ENCODE data around the gene HOXA5. TPM values are rescaled to one million over a fixed set of nuclear protein-coding genes. Genes with fewer than 3 reads are reported as not detected.

Gene HOXA5
- total and polyA plus RNA-seq, 10 of the 15 experiments (the other 5 are each of a cell fraction or from before 2014, with no cell fraction given) = 0.05 to 0.13 TPM; not detected in 8

- FAIRE-seq (no peak), DNase-seq (ENCODE audit: low read depth, low spot score) (no peak), ATAC-seq (no peak)
- ChIA-PET RAD21 (ENCODE audit: unreplicated experiment) (no interaction called here), SMC1A (ENCODE audit: uncharacterized antibody, unreplicated experiment) (no interaction called here), POLR2A (no interaction called here), CTCF (interaction anchor here (0.9 to 1.5 kb wide), 2 partner anchors 384 to 869 kb away, joined by 3 read pairs; no protein-coding TSS in a partner anchor)
- H3K36me3 ChIP-seq (ENCODE audit: control insufficient read depth in 2 of 2, insufficient read depth in 2 of 2, low read length in 1 of 2) = no peaks in the 10 kb centered on the region
- 29% methylated on average over 60 of the region's 78 CpGs for WGBS (ENCODE audit: insufficient coverage, insufficient replicate concordance, low lambda C conversion rate, missing lambda C conversion rate)
- in situ Hi-C loops (cut with MboI) (no loop called here), intact Hi-C loops (cut with micrococcal nuclease; ENCODE audit: unreplicated experiment) (no loop called here)
- H3K9ac ChIP-seq (ENCODE audit: control insufficient read depth, insufficient read depth, low read length) = no peak overlapping the region
- BruUV-seq (replicated peaks) = no TSS peak
- H3K4me3 ChIP-seq = no peak overlapping the region
- peaks cover 27 to 38% of the 10 kb centered on the region in 2 experiments for H3K27me3 ChIP-seq (replicated peaks in 1 of 2; ENCODE audit: control insufficient read depth in 2 of 2, insufficient read depth in 2 of 2, low read length in 1 of 2)
- no peak overlapping the region for H3K27ac ChIP-seq (ENCODE audit: control insufficient read depth, insufficient read depth)
- no peaks in the 10 kb centered on the region for H3K4me1 ChIP-seq (ENCODE audit: control insufficient read depth, insufficient read depth, low read length)
- H3K4me2 ChIP-seq (ENCODE audit: control insufficient read depth, insufficient read depth) = 0 out of 2 replicates have a peak overlapping the region, but pooled peaks have one; percentile 9
- H3K79me2 ChIP-seq (ENCODE audit: control insufficient read depth, insufficient read depth, low read length) = no peaks in the 10 kb centered on the region
- H2AFZ ChIP-seq (ENCODE audit: control insufficient read depth, low read depth, low read length) = no peak overlapping the region
- no peak for TF ChIP-seq ATF2 (IDR thresholded peaks at IDR 0.05; ENCODE audit: low read length)
- no peak for TF ChIP-seq BACH1 (IDR thresholded peaks at IDR 0.05; ENCODE audit: borderline replicate concordance)
- no peak for TF ChIP-seq ZBED1 (IDR thresholded peaks at IDR 0.05; ENCODE audit: borderline replicate concordance)
- no peak for TF ChIP-seq RB1 (IDR thresholded peaks at IDR 0.05; ENCODE audit: borderline replicate concordance)
- TF ChIP-seq STAT3 (IDR thresholded peaks at IDR 0.05; ENCODE audit: low read depth, low read length) = no peak
- TF ChIP-seq EP300 (IDR thresholded peaks at IDR 0.05; ENCODE audit: borderline replicate concordance in 1 of 2, control insufficient read depth in 1 of 2, low read depth in 2 of 2, low read length in 2 of 2) = no peak
- no peak for TF ChIP-seq WRNIP1 (IDR thresholded peaks at IDR 0.05; ENCODE audit: borderline replicate concordance, low read depth, low read length)
- TF ChIP-seq SUZ12 (IDR thresholded peaks at IDR 0.05; ENCODE audit: unreplicated experiment) = peak; percentile 59
- TF ChIP-seq, protein P1, sequence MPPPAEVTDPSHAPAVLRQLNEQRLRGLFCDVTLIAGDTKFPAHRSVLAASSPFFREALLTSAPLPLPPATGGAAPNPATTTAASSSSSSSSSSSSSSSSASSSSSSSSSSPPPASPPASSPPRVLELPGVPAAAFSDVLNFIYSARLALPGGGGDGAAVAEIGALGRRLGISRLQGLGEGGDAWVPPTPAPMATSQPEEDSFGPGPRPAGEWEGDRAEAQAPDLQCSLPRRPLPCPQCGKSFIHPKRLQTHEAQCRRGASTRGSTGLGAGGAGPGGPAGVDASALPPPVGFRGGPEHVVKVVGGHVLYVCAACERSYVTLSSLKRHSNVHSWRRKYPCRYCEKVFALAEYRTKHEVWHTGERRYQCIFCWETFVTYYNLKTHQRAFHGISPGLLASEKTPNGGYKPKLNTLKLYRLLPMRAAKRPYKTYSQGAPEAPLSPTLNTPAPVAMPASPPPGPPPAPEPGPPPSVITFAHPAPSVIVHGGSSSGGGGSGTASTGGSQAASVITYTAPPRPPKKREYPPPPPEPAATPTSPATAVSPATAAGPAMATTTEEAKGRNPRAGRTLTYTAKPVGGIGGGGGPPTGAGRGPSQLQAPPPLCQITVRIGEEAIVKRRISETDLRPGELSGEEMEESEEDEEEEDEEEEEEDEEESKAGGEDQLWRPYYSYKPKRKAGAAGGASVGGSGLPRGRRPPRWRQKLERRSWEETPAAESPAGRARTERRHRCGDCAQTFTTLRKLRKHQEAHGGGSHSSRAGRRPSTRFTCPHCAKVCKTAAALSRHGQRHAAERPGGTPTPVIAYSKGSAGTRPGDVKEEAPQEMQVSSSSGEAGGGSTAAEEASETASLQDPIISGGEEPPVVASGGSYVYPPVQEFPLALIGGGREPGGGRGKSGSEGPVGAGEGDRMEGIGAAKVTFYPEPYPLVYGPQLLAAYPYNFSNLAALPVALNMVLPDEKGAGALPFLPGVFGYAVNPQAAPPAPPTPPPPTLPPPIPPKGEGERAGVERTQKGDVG (CRISPR knock-in tag; IDR thresholded peaks at IDR 0.05) = no peak
- no peaks in the 10 kb centered on the region; the same call in 2 of the 3 replicates for H3K9me3 ChIP-seq (replicated peaks; ENCODE audit: control insufficient read depth, insufficient read depth, low read length)
- H4K20me1 ChIP-seq (ENCODE audit: control insufficient read depth, insufficient read depth) = 0 out of 2 replicates have a peak, but pooled peaks cover 3% of the 10 kb centered on the region
Measured at GRCh38 chr7:27192546-27193334, 49.3 kb upstream of the HOXA5 start.
